K562 (cell line): Measurements from ENCODE around the gene PAFAH1B2. TPM values are rescaled to one million over a fixed set of nuclear protein-coding genes. Genes with fewer than 3 reads are reported as not detected.

Experiments used
- CHD7 ChIP-seq: fragments of 200-600 bp; sonication (generic); IDR thresholded peaks from one replicate; pipeline ENCODE4 v1.6.1; 2012; ENCODE audit warnings: mild to moderate bottlenecking, low read depth, low read length, inconsistent platforms
- DIDO1 ChIP-seq: fragments of 450-650 bp; IDR thresholded peaks from 2 replicates; pipeline ENCODE4 v1.6.1; 2016; ENCODE audit warnings: low read depth, missing biosample characterization, missing genetic modification characterization
- HDGF ChIP-seq: fragments of 450-650 bp; IDR thresholded peaks from 2 replicates; pipeline ENCODE4 v1.6.1; 2016
- HES1 ChIP-seq: fragments of 450-650 bp; IDR thresholded peaks from 2 replicates; pipeline ENCODE4 v1.6.1; 2016; ENCODE audit warnings: low read depth, mild to moderate bottlenecking, moderate library complexity
- PTTG1 ChIP-seq: fragments of 450-650 bp; IDR thresholded peaks from 2 replicates; pipeline ENCODE4 v1.6.1; 2016; ENCODE audit warnings: low read depth, mild to moderate bottlenecking, missing genetic modification characterization, missing compliant biosample characterization
- SNIP1 ChIP-seq: fragments of 450-650 bp; IDR thresholded peaks from 2 replicates; pipeline ENCODE4 v1.7.1; 2017; ENCODE audit warnings: low read depth, mild to moderate bottlenecking
- ZNF57 ChIP-seq: fragments of 450-650 bp; formaldehyde crosslinking; IDR thresholded peaks from 2 replicates; pipeline ENCODE4 v1.4.0; 2020; ENCODE audit warnings: mild to moderate bottlenecking, moderate library complexity
- polyA plus RNA-seq, 8 experiments: library from polyadenylated mRNA; depleted of rRNA in 4 of 8; stranded (reverse) in 5 of 8; unstranded in 3 of 8; fragments of >200 nt; fragmentation: Nextera tagmentation in 2 of 8; fragmentation: Illumina TruSeq in 1 of 8; extraction: Ambion mirVana in 2 of 8; extraction: Trizol in 1 of 8; gene quantifications; 2 replicates each; pipeline versions ENCODE4 v1.2.1 to v1.2.3, GENCODE V29; 2011 to 2014; ENCODE audit warnings: inconsistent platforms in 1 of 8, missing spikeins in 1 of 8
- total RNA-seq, 7 experiments: library from RNA; depleted of rRNA in 6 of 7; stranded (reverse); fragments of >200 nt in 6 of 7; fragmentation: Illumina TruSeq in 2 of 7; extraction: Trizol in 2 of 7; gene quantifications; 2 replicates each; pipeline versions ENCODE4 v1.2.1 to v1.2.3, GENCODE V29; 2011 to 2021; ENCODE audit warnings: low replicate concordance in 1 of 7

PAFAH1B2 gene
- total and polyA plus RNA-seq, 9 of the 15 experiments (the other 6 are each of a cell fraction or from before 2014, with no cell fraction given) = 27.8 to 94.7 (median 64.9) TPM

- TF ChIP-seq SNIP1 (no peak), CHD7 (no peak), PTTG1 (no peak), DIDO1 (tag) (no peak), ZNF57 (CRISPR knock-in tag) (no peak), HES1 (no peak), HDGF (no peak)
- TF ChIP-seq, all 486 proteins: peak for 0
These were observed 26.4 kb upstream of the PAFAH1B2 start (continued) for GRCh38 chr11:117117681-117118080.
